CD4-positive, alpha-beta T cell treated with Interleukin-6 at 100 ng/mL for 8 hours (primary cell): ENCODE data around the gene STRN4.
"Not testable (repeated sequence)": the region's sequence is repeated elsewhere in the genome, so short reads cannot be mapped to it uniquely, and the experiment has no call there.

Source experiments
- DNase-seq: peaks from one replicate; pipeline ENCODE4 v3.0.0-alpha.2; 2020; ENCODE audit warnings: mixed read lengths, low spot score

Gene STRN4

DNA sequence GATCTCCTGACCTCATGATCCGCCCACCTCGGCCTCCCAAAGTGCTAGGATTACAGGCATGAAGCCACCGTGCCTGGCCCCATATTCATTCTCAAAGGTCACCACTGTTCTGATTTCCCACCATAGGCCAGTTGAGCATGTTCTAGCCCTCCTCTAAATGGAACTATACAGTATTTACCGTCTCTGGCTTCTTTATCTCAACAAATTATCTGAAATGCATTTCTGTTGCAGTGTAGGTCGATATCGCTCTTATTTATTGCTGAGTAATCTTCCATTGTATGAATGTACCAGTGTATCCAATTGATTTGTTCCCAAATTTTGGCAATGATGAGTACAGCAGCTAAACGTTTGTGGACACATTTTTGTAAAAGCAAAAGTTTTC, 26.8 kb upstream of the STRN4 start:
- DNase-seq, result no peak

DNA sequence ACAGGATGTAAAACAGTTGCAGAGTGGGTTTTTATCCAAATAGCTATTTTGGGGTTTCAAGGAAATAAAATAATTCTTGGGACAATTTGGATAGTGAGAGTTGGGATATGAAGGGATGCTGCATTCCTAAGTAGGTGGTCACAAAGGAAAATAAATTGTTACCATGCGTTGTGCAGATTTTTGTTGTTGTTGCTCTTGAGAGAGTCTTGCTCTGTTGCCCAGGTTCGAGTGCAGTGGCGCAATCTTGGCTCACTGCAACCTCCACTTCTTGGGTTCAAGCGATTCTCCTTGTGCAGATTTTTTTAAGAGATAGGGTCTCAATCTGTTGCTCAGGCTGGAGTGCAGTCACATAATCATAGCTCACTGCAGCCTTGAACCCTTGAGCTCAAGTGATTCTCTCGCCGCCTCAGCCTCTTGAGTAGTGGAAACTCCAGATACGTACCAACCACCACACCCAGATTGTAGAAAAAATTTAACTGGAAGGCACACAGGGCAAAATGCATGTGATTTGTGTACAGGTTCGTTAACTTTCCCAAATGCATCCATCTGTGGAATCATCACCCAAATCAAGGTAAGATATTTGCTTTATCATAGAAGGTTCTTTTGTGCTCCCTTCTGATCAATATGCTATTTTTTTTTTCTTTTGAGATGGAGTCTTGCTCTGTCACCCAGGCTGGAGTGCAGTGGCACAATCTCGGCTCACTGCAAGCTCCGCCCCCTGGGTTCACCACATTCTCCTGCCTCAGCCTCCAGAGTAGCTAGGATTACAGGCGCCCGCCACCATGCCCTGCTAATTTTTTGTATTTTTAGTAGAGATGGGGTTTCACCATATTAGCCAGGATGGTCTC, 26.1 kb upstream of the STRN4 start:
- DNase-seq, result no peak

- DNase-seq, result not testable (repeated sequence)
These were observed 22.5 kb upstream of the STRN4 start for GRCh38 chr19:46768746-46769145.

GRCh38 chr19:46766569-46767317, 20.5 kb upstream of the STRN4 start:
- peak; percentile 52 for DNase-seq

DNA sequence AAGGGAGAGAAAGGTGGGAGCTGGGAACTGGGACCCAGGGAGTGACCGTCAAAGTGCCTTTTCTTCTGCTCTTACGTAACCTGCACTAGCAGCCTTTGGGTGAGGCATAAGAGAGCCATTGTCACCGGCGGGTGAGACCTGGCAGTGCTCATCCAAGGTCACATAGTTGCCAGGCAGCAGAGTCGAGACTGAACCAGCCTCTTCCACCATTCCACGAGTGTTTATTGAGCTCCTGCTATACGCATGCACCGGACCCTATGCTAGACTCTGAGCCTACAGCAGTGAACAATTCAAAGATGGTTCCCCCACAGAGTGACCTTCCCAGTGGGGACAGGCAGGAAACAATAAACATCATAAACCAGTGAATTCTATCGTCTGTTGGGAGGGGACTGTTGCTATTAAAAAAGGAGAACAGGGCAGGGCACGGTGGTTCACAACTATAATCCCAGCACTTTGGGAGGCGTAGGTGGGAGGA, 18.6 kb upstream of the STRN4 start:
- no peak for DNase-seq

GRCh38 chr19:46762245-46762890, 16.1 kb upstream of the STRN4 start:
- no peak for DNase-seq

DNA sequence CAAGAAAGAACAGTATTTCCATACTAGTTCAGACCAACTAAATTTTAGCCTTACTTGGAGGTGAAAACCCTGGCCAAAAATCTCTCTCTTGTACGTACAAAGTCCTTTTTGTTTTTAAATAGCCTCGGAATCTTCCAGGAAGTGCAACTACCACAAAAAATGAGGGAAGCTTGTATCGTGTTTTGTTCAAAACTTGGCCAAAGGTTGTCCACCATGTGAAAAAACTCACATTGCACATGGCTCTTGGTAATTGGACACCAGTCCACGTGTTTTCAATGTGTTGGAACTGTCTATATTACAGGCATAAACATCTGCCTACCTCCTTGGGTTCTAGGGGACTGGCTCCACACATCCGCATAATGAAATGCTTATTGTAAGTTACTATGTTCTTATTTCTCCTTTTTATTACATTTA, 15.2 kb upstream of the STRN4 start:
- no peak for DNase-seq

GRCh38 chr19:46760897-46761296, 14.6 kb upstream of the STRN4 start:
- not testable (repeated sequence) for DNase-seq

- DNase-seq, result no peak
These were observed 14.1 kb upstream of the STRN4 start for GRCh38 chr19:46760363-46760762.

DNA sequence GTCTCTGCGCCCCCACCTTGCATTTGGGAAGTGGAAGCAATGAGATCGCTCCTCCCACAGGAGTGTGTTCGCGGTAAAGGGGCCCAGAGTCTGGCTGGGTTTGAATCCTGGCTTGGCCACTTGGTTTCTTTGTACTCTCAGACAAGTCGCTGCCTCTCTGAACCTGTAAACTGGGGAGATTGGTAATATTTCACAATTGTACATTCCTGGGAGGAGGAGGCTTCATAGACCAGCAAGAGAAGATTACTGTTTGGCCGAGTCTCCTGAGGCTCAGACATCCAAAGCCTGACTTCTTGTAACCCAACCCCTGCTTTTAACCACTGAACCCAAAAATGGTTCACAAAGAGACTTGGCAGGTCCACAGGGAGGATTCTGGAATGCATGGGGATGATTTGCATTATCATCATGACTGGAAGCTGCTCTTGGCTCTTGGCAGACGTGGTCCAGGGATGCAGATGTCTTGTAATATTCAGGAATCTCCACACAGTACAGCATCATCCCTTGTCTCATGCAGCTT, 13.6 kb upstream of the STRN4 start:
- no peak for DNase-seq

- DNase-seq, result no peak
These were observed 13.0 kb upstream of the STRN4 start for GRCh38 chr19:46759206-46759605.

DNA sequence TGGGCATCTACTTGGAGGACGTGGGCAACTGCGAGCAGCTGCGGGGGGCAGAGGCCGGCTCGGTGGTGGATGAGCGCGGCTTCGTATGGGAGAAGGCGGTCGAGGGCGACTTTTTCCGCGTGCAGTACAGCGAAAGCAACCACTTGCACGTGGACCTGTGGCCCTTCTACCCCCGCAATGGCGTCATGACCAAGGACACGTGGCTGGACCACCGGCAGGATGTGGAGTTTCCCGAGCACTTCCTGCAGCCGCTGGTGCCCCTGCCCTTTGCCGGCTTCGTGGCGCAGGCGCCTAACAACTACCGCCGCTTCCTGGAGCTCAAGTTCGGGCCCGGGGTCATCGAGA, 10.3 kb upstream of the STRN4 start:
- no peak for DNase-seq

- no peak for DNase-seq
These were observed 9.7 kb upstream of the STRN4 start for GRCh38 chr19:46755853-46756543.

- no peak for DNase-seq
These were observed 9.0 kb upstream of the STRN4 start for GRCh38 chr19:46755077-46755852.

- peak; percentile 61 for DNase-seq
These were observed 7.3 kb upstream of the STRN4 start for GRCh38 chr19:46753420-46754155.

GRCh38 chr19:46748325-46749109, 2.3 kb upstream of the STRN4 start:
- peak; percentile 66 for DNase-seq

DNA sequence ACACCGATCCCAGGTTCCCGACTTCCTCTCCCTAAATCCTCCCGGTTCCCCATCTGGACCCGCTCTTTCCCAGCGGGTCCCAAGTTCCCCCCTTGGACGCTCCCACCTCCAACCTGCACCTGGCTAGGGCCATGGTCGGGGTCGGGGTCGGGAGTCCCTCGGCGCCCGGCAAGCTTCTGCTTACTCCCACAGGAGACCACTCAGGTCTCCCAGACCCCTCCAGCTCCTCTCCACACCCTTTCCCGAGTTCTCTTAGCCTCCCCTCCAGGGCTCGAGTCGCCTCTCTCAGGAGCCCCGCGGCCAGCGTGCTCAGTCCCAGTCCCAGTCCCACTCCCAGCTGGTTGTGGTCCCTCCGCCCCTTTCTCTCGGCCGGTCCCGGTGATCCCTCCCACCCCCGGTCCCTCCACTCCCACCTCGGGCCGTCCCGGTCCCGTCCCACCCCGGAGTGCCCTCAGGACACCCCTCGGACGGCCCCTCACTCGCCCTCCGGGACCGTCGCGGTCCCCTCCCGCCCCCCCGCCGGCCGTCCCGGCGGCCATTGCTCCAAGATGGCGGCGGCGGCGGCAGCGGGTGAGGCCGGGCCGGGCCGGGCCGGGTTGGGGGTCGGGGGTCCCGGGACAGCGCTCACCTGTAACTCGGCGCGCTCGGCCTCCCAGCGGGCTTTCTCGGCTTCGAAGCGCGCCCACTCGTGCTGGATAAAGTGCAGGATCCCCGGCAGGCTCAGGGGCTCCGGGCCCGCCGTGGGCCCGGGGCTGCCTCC, 549 bp downstream of the STRN4 start, which contains the start of gene FKRP:
Gene FKRP, plus strand, starts transcription at position 537 of the 760 bp plus-strand sequence. CDS start 9,394 bp downstream, outside the sequence.
- DNase-seq, result no peak

GRCh38 chr19:46745030-46745429, 1.2 kb downstream of the STRN4 start:
- DNase-seq, result no peak
